HG03196 (cell line): Measurements from ENCODE around the gene GPBP1.
"Not testable (repeated sequence)": the region's sequence is repeated elsewhere in the genome, so short reads cannot be mapped to it uniquely, and the experiment has no call there.

Experiments used
- ATAC-seq: cut with Tn5 transposase; IDR thresholded peaks from one replicate; pipeline ENCODE4 v1.9.1; 2021; ENCODE audit not compliant: unreplicated experiment

Gene GPBP1

GRCh38 chr5:57173319-57174127 is at the start of gene GPBP1:
GPBP1 (plus strand) TSS chr5:57174059; CDS start chr5:57214131, 40,072 bp downstream.
- ATAC-seq: peak; percentile 75

- ATAC-seq: no peak
These were observed 45.5 kb upstream of the GPBP1 start for GRCh38 chr5:57128325-57128724.

GRCh38 chr5:57133574-57133973 is 40.3 kb upstream of the GPBP1 start:
- no peak for ATAC-seq

- no peak for ATAC-seq
These were observed 36.5 kb upstream of the GPBP1 start for GRCh38 chr5:57137401-57137800.

GRCh38 chr5:57152316-57152715 is 21.5 kb upstream of the GPBP1 start:
- ATAC-seq: no peak

- no peak for ATAC-seq
These were observed 18.8 kb upstream of the GPBP1 start for GRCh38 chr5:57155033-57155432.

GRCh38 chr5:57157131-57157530 is 16.7 kb upstream of the GPBP1 start:
- no peak for ATAC-seq

GRCh38 chr5:57157666-57158065 is 16.2 kb upstream of the GPBP1 start:
- no peak for ATAC-seq

- ATAC-seq: no peak
These were observed 10.3 kb upstream of the GPBP1 start for GRCh38 chr5:57163553-57164006.

- no peak for ATAC-seq
These were observed 9.7 kb upstream of the GPBP1 start for GRCh38 chr5:57164124-57164523.

GRCh38 chr5:57165171-57165570 is 8.7 kb upstream of the GPBP1 start:
- ATAC-seq: not testable (repeated sequence)

GRCh38 chr5:57166276-57166675 is 7.6 kb upstream of the GPBP1 start:
- ATAC-seq: peak; percentile 59

- ATAC-seq: no peak
These were observed 6.7 kb upstream of the GPBP1 start for GRCh38 chr5:57167201-57167600.

GRCh38 chr5:57170116-57170515 is 3.7 kb upstream of the GPBP1 start:
- not testable (repeated sequence) for ATAC-seq

GRCh38 chr5:57171816-57172465 is 1.9 kb upstream of the GPBP1 start:
- no peak for ATAC-seq

GRCh38 chr5:57172466-57173318 is 1.2 kb upstream of the GPBP1 start:
- no peak for ATAC-seq

- ATAC-seq: peak; percentile 14
These were observed 450 bp downstream of the GPBP1 start for GRCh38 chr5:57174128-57174889.

GRCh38 chr5:57174890-57175510 is 1.1 kb downstream of the GPBP1 start:
- ATAC-seq: no peak

- peak; percentile 21 for ATAC-seq
These were observed 1.9 kb downstream of the GPBP1 start for GRCh38 chr5:57175551-57176309.
